Heart left ventricle (tissue), 16 donors: ENCODE data around the gene OSTM1. TPM values are rescaled to one million over a fixed set of nuclear protein-coding genes. Genes with fewer than 3 reads are reported as not detected.

Source experiments
- ATAC-seq, 4 donors: fragments of 200-7000 bp; cut with Tn5 transposase; one replicate each; pipeline ENCODE4 v1.9.1; 2020 to 2022; ENCODE audit warnings: moderate library complexity in 4 of 4, mild to moderate bottlenecking in 3 of 4, moderate number of reproducible peaks in 1 of 4
- DNase-seq, 5 donors: peaks; one replicate each; pipeline ENCODE4 v3.0.0-alpha.2; 2020
- H3K27ac ChIP-seq, 12 donors: fragments of 200-600 bp; sonication (generic) in 4 of 12; one replicate each; pipeline versions ENCODE4 v1.5.0 to v1.8.0; 2016 to 2022; ENCODE audit warnings: mild to moderate bottlenecking in 2 of 12
- H3K27me3 ChIP-seq, 9 donors: fragments of 200-600 bp; sonication (generic) in 2 of 9; one replicate each; pipeline versions ENCODE4 v1.5.1 to v1.8.0; 2016 to 2022; ENCODE audit warnings: mild to moderate bottlenecking in 3 of 9
- H3K36me3 ChIP-seq, 9 donors: fragments of 200-600 bp; sonication (generic) in 2 of 9; one replicate each; pipeline versions ENCODE4 v1.5.0 to v1.8.0; 2018 to 2022; ENCODE audit warnings: mild to moderate bottlenecking in 2 of 9
- H3K4me1 ChIP-seq, 12 donors: fragments of 200-600 bp; sonication (generic) in 4 of 12; one replicate each; pipeline versions ENCODE4 v1.5.0 to v1.8.0; 2016 to 2022; ENCODE audit warnings: mild to moderate bottlenecking in 3 of 12
- H3K4me3 ChIP-seq, 12 donors: fragments of 200-600 bp; sonication (generic) in 4 of 12; one replicate each; pipeline versions ENCODE4 v1.5.0 to v1.8.0; 2017 to 2022; ENCODE audit warnings: mild to moderate bottlenecking in 9 of 12, moderate library complexity in 4 of 12
- H3K9me3 ChIP-seq, 12 donors: fragments of 200-600 bp; sonication (generic) in 4 of 12; one replicate each; pipeline versions ENCODE4 v1.5.0 to v1.8.0; 2016 to 2022; ENCODE audit warnings: mild to moderate bottlenecking in 1 of 12
- CTCF ChIP-seq, 12 donors: fragments of 200-600 bp; sonication (generic) in 4 of 12; IDR thresholded peaks; one replicate each; pipeline versions ENCODE4 v1.5.0 to v1.8.0; 2018 to 2022; ENCODE audit warnings: antibody characterized with exemption in 12 of 12, mild to moderate bottlenecking in 5 of 12
- POLR2A ChIP-seq, 2 donors: fragments of 450-650 bp; IDR thresholded peaks; one replicate each; pipeline ENCODE4 v1.6.1; 2017; ENCODE audit warnings: antibody characterized with exemption in 2 of 2, mild to moderate bottlenecking in 2 of 2, moderate library complexity in 2 of 2
- WGBS, 4 donors: extraction: QIAGEN DNeasy Blood & Tissue Kit in 2 of 4; methylation state at CpG; one replicate each; pipeline versions ENCODE4 v1.1.5 to v1.1.7; 2013 to 2018; 5-methylcytosine and 5-hydroxymethylcytosine counted together
- intact Hi-C, 10 donors: fragments of 100-400 bp; cut with DNase I; formaldehyde crosslinking; loops; one replicate each; pipeline versions ENCODE4 v1.11.1 to v1.14.2; 2022
- polyA plus RNA-seq, 2 donors: library from polyadenylated mRNA; stranded (reverse); fragments of 200-250 nt; gene quantifications; one replicate each; pipeline ENCODE4 v1.2.3, GENCODE V29; 2013
- total RNA-seq, 9 donors: library from RNA; depleted of rRNA in 2 of 9; stranded (reverse); fragments of >200 nt in 2 of 9; fragmentation: NEBNext Ultra II Directional in 3 of 9; extraction: Animal tissue kit (Norgen Biotek cat#: 25700) in 3 of 9; gene quantifications; one replicate each; pipeline versions ENCODE4 v1.1.0 to v1.2.4, GENCODE V29; 2016 to 2023
- donor health status: ischemic (EF 13 %, LVEDD 7.1; RV severe dilation, severe dysfunction).
- donor health status: healthy with polysubstance abuse.
- donor health status: DM: no; HTN: yes; CAD: no.
- donor health status: DM: no; HTN: no; CAD: no.
- donor health status: ischemic (EF 25% LVEDD 6.9; RV normal size, moderate dysfunction).
- donor health status: ischemic (EF 25% LVEDD 5.7; RV mildly dilated, moderate dysfunction).
- donor health status: healthy.
- donor health status: DM: yes; HTN: yes; CAD: no.
- donor health status: ischemic (EF 35%, LVEDD 5.7; RV mildly dilated, moderate dysfunction).
- donor health status: nonischemic (EF 11% LVEDD 7.7; RV severe dilation, severe dysfunction).
- donor health status: DM: yes; HTN: yes; CAD: no.
- donor health status: PGD.
- donor health status: ischemic (EF 29% LVEDD 5.4; RV normal size, mild dysfunction).
- donor health status: nonischemic (EF 23%, LVEDD 6.1; RV moderate dilation, normal function).

Gene OSTM1
- total and polyA plus RNA-seq, 11 donors: 19.0 to 69.3 (median 45.2) TPM

GRCh38 chr6:108051481-108051880 lies 23.1 kb downstream of the OSTM1 start:
- DNase-seq (no peak), ATAC-seq (no peak)
- peaks cover 0 to 3% (median 0%) of the 10 kb centered on the region in 12 donors for H3K4me1 ChIP-seq
- no peak overlapping the region for H3K4me3 ChIP-seq
- H3K36me3 ChIP-seq: peaks cover 0 to 63% (median 49%) of the 10 kb centered on the region in 9 donors
- no peak overlapping the region for H3K27ac ChIP-seq
- H3K9me3 ChIP-seq: no peaks in the 10 kb centered on the region
- intact Hi-C loops: loop anchor here in 1 of 10 donors (5.0 kb wide), 1 partner anchor 69 kb away; no protein-coding TSS in a partner anchor
- TF ChIP-seq POLR2A (IDR thresholded peaks at IDR 0.05): no peak
- TF ChIP-seq CTCF (IDR thresholded peaks at IDR 0.05): no peak
- H3K27me3 ChIP-seq: no peaks in the 10 kb centered on the region

DNA sequence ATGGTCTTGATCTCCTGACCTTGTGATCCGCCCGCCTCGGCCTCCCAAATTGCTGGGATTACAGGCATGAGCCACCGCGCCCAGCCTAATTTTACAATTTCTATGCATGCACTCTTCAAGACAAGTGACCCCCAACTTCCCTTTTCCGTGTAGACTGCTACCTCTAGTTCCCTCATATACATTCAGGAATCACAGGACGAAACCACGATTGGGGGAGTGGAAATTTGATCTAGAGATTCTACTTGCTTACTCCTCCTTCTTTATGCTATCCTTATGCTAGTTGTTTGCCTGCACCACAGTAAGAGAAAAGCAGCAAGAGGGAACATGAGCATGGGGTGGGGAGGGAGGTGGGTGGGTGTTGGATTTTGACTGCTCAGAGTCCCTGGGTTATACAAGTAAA lies 34.9 kb downstream of the OSTM1 start:
- DNase-seq (no peak), ATAC-seq (no peak)
- 95 to 96% (median 96%) methylated on average over 8 of the region's 8 CpGs for WGBS, 4 donors
- Histone ChIP-seq H3K27ac (no peak overlapping the region), H3K9me3 (no peaks in the 10 kb centered on the region), H3K27me3 (no peaks in the 10 kb centered on the region), H3K36me3 (peaks cover 0 to 85% (median 50%) of the 10 kb centered on the region in 9 donors), H3K4me3 (no peak overlapping the region), H3K4me1 (no peaks in the 10 kb centered on the region)
- TF ChIP-seq CTCF (IDR thresholded peaks at IDR 0.05) (no peak), POLR2A (IDR thresholded peaks at IDR 0.05) (no peak)
- intact Hi-C loops: loop anchor here in 1 of 10 donors (10.0 kb wide), 1 partner anchor 55 kb away; no protein-coding TSS in a partner anchor

DNA sequence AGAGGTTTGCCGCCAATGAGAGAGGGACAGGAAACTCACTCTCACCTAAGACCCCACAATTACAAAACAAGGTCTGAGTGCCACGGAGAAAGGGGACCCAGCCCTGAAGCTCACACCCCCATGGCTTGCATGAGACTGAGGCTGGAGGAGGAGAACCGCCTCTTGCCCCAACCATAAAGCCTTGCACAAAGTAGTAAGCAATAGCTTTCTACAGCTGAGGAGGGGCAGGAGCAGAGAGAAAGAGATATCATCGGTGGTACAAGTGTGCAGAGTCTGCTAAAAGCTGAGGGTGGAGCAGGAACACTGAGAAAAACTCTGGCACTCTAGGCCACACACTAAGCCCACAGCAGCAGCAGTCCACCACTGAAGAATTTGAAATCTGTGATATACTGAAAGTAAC lies 37.7 kb downstream of the OSTM1 start:
- no peak for ATAC-seq
- intact Hi-C loops: no loop called here
- WGBS, 4 donors: 77 to 92% (median 84%) methylated on average over 4 of the region's 4 CpGs

GRCh38 chr6:108031968-108032367 lies 42.6 kb downstream of the OSTM1 start:
- DNase-seq (peak in 1 of 5 donors; percentile 25), ATAC-seq (no peak)
- no peaks in the 10 kb centered on the region for H3K4me1 ChIP-seq
- no peaks in the 10 kb centered on the region for H3K27me3 ChIP-seq
- H3K27ac ChIP-seq: no peak overlapping the region
- 90 to 97% (median 96%) methylated on average over 8 to 10 of the region's 10 CpGs for WGBS, 4 donors
- no peaks in the 10 kb centered on the region for H3K9me3 ChIP-seq
- H3K4me3 ChIP-seq: no peak overlapping the region
- peaks cover 0 to 16% (median 4%) of the 10 kb centered on the region in 9 donors for H3K36me3 ChIP-seq
- no peak for TF ChIP-seq CTCF (IDR thresholded peaks at IDR 0.05)
- TF ChIP-seq POLR2A (IDR thresholded peaks at IDR 0.05): no peak
- intact Hi-C loops: no loop called here

More for the DNA sequence above, 37.7 kb downstream of the OSTM1 start:
- H3K27me3 ChIP-seq: no peaks in the 10 kb centered on the region
- no peaks in the 10 kb centered on the region for H3K9me3 ChIP-seq
- H3K36me3 ChIP-seq: peaks cover 0 to 58% (median 28%) of the 10 kb centered on the region in 9 donors
- H3K4me3 ChIP-seq: no peak overlapping the region
- no peaks in the 10 kb centered on the region for H3K4me1 ChIP-seq
- no peak for TF ChIP-seq POLR2A (IDR thresholded peaks at IDR 0.05)
- no peak for TF ChIP-seq CTCF (IDR thresholded peaks at IDR 0.05)
- DNase-seq: no peak
- H3K27ac ChIP-seq: no peak overlapping the region
